MM.1S (cell line): ENCODE measurements around the gene C1QB.

ENCODE experiments used
- CTCF ChIP-seq: fragments of 300-600 bp; sonication (generic); IDR thresholded peaks from 2 replicates; pipeline ENCODE4 v1.5.1; 2016; ENCODE audit warnings: antibody characterized with exemption, low read length, mixed read lengths
- EZH2 ChIP-seq: fragments of 300-600 bp; sonication (generic); optimal IDR thresholded peaks from 2 replicates; pipeline ENCODE3; 2017; ENCODE audit warnings: low read depth, mild to moderate bottlenecking, antibody characterized with exemption, low read length, mixed read lengths
- EZH2phosphoT487 ChIP-seq: fragments of 300-600 bp; sonication (generic); IDR thresholded peaks from 2 replicates; pipeline ENCODE4 v1.6.1; 2018; ENCODE audit warnings: antibody characterized with exemption, low read length

GRCh38 chr1:22613572-22613918 lies 39.5 kb upstream of the C1QB start:
- TF ChIP-seq CTCF (no peak), EZH2 (no peak), EZH2phosphoT487 (no peak)
